Endothelial cell of umbilical vein (primary cell): ENCODE results near the gene ZNF23. TPM values are rescaled to one million over a fixed set of nuclear protein-coding genes. Genes with fewer than 3 reads are reported as not detected.

Experiments used
- BruUV-seq: library from RNA; stranded (reverse); fragments of 400-500 nt; replicated peaks from 2 replicates; lab custom pipeline; 2021; lab: Mats Ljungman, UMichigan
- CTCF ChIA-PET: fragments of 300-600, 350-600 bp; sonication (Branson Sonifier 250); formaldehyde crosslinking; loops from one replicate; lab custom pipeline; 2021; ENCODE audit warnings: antibody characterized with exemption, inconsistent platforms; lab: Charles Lee
- POLR2A ChIA-PET: fragments of 300-600, 350-600 bp; sonication (Branson Sonifier 250); formaldehyde crosslinking; loops from one replicate; lab custom pipeline; 2021; ENCODE audit warnings: antibody characterized with exemption, inconsistent platforms; lab: Charles Lee
- DNase-seq: peaks from one replicate; pipeline ENCODE4 v3.0.0-alpha.2; 2011; ENCODE audit warnings: low read depth, low spot score
- FAIRE-seq: peaks from 2 replicates; lab custom pipeline; 2011; peaks lifted over from hg19 to GRCh38; lab: Jason Lieb, UNC
- H2AFZ ChIP-seq: 2 replicates; pipeline ENCODE4 v1.6.0; 2012; ENCODE audit warnings: low read depth, low read length, control low read depth, inconsistent platforms
- H3K27ac ChIP-seq: 2 replicates; pipeline ENCODE4 v1.5.1; 2011; ENCODE audit warnings: low read depth, mild to moderate bottlenecking, control low read depth, low read length, moderate library complexity; ENCODE audit not compliant: insufficient read depth
- H3K27me3 ChIP-seq, 2 experiments: 2 replicates each; pipeline versions ENCODE4 v1.6.0 to v1.6.1; 2011; ENCODE audit warnings: low read length in 2 of 2, mixed read lengths in 1 of 2; ENCODE audit not compliant: control insufficient read depth in 2 of 2, insufficient read depth in 2 of 2
- H3K36me3 ChIP-seq, 2 experiments: 2 replicates in 1 of 2; 3 replicates in 1 of 2; pipeline ENCODE4 v1.5.1; 2011; ENCODE audit warnings: low read length in 2 of 2, mild to moderate bottlenecking in 1 of 2, moderate library complexity in 1 of 2; ENCODE audit not compliant: control insufficient read depth in 2 of 2, insufficient read depth in 2 of 2; ENCODE audit errors: extremely low read depth in 1 of 2
- H3K4me1 ChIP-seq: 3 replicates; pipeline ENCODE4 v1.5.1; 2011; ENCODE audit warnings: mild to moderate bottlenecking, low read length; ENCODE audit not compliant: control insufficient read depth, insufficient read depth; ENCODE audit errors: extremely low read depth
- H3K4me2 ChIP-seq: 2 replicates; pipeline ENCODE4 v1.6.1; 2011; ENCODE audit warnings: low read length, control low read depth, mixed read lengths; ENCODE audit not compliant: insufficient read depth
- H3K4me3 ChIP-seq, 3 experiments: fragments of 200-600 bp in 1 of 3; sonication (generic), shearing (Covaris generic) in 1 of 3; replicated peaks in 1 of 3; 2 replicates each; pipeline ENCODE4 v1.5.1; 2011 to 2016; ENCODE audit warnings: control low read depth in 3 of 3, low read length in 3 of 3, mild to moderate bottlenecking in 2 of 3, inconsistent platforms in 1 of 3, low read depth in 1 of 3, moderate library complexity in 1 of 3; ENCODE audit not compliant: insufficient read depth in 1 of 3
- H3K79me2 ChIP-seq: 2 replicates; pipeline ENCODE4 v1.6.0; 2012; ENCODE audit warnings: low read length, inconsistent platforms; ENCODE audit not compliant: control insufficient read depth, insufficient read depth
- H3K9ac ChIP-seq: replicated peaks from 2 replicates; pipeline ENCODE3; 2011; ENCODE audit warnings: low read length, control low read depth; ENCODE audit not compliant: insufficient read depth; ENCODE audit errors: extremely low read depth
- H3K9me1 ChIP-seq: replicated peaks from 3 replicates; pipeline ENCODE4 v1.6.0; 2011; ENCODE audit warnings: mild to moderate bottlenecking, low read length; ENCODE audit not compliant: control insufficient read depth, insufficient read depth; ENCODE audit errors: extremely low read depth
- H3K9me3 ChIP-seq: replicated peaks from 2 replicates; pipeline ENCODE4 v1.5.1; 2012; ENCODE audit warnings: low read length, inconsistent platforms; ENCODE audit not compliant: control insufficient read depth, insufficient read depth
- H4K20me1 ChIP-seq: replicated peaks from 2 replicates; pipeline ENCODE3; 2011; ENCODE audit warnings: mild to moderate bottlenecking, low read length; ENCODE audit not compliant: control insufficient read depth, insufficient read depth; ENCODE audit errors: extremely low read depth
- EZH2 ChIP-seq: IDR thresholded peaks from 2 replicates; pipeline ENCODE4 v1.6.1; 2012; ENCODE audit warnings: borderline replicate concordance, low read depth, mild to moderate bottlenecking, moderate library complexity, low read length, inconsistent platforms; ENCODE audit not compliant: severe bottlenecking
- FOS ChIP-seq: IDR thresholded peaks from 2 replicates; pipeline ENCODE4 v1.6.1; 2011; ENCODE audit warnings: mild to moderate bottlenecking, low read length, moderate library complexity, borderline replicate concordance; ENCODE audit not compliant: insufficient read depth
- GATA2 ChIP-seq: IDR thresholded peaks from 2 replicates; pipeline ENCODE4 v1.7.0; 2011; ENCODE audit warnings: low read depth, mild to moderate bottlenecking, moderate library complexity, mixed read lengths, low read length; ENCODE audit not compliant: insufficient read length, insufficient read depth
- JUN ChIP-seq: IDR thresholded peaks from 2 replicates; pipeline ENCODE4 v1.6.1; 2011; ENCODE audit warnings: borderline replicate concordance, low read depth; ENCODE audit not compliant: insufficient read length, insufficient read depth
- MYC ChIP-seq: IDR thresholded peaks from one replicate; pipeline ENCODE4 v1.6.1; 2011; ENCODE audit warnings: mild to moderate bottlenecking, low read depth, low read length
- POLR2A ChIP-seq: IDR thresholded peaks from 2 replicates; pipeline ENCODE4 v1.6.1; 2012; ENCODE audit warnings: low read depth, mild to moderate bottlenecking, control low read depth, low read length
- POLR2AphosphoS5 ChIP-seq: IDR thresholded peaks from 2 replicates; pipeline ENCODE4 v1.6.1; 2012; ENCODE audit warnings: low read depth, mild to moderate bottlenecking, control low read depth, low read length, moderate library complexity; ENCODE audit not compliant: insufficient read depth
- dilution Hi-C: fragments of 300-500 bp; cut with MboI; formaldehyde crosslinking; loops from one replicate; pipeline ENCODE4 v1.15.0; 2019; ENCODE audit warnings: low sequenced_read_pairs; ENCODE audit not compliant: extremely low pct_ligation_motif_present
- intact Hi-C: fragments of 100-400 bp; cut with micrococcal nuclease; formaldehyde crosslinking; loops from one replicate; pipeline ENCODE4 v1.10.0; 2022
- polyA plus RNA-seq, 4 experiments: library from polyadenylated mRNA; depleted of rRNA in 3 of 4; stranded (reverse) in 3 of 4; unstranded in 1 of 4; fragments of >200 nt; gene quantifications; 2 replicates each; pipeline versions ENCODE4 v1.2.1 to v1.2.3, GENCODE V29; 2011 to 2012; ENCODE audit warnings: missing spikeins in 1 of 4
- total RNA-seq: library from RNA; stranded (reverse); gene quantifications from 2 replicates; pipeline ENCODE4 v1.2.3, GENCODE V29; 2021
- TF ChIP-seq, protein P1 (sequence below): IDR thresholded peaks from 2 replicates; pipeline ENCODE4 v1.6.1; 2011; ENCODE audit not compliant: insufficient read depth, insufficient read length

The ZNF23 gene
- total and polyA plus RNA-seq, 2 donors (not counting 3 experiments of a cell fraction or from before 2014, with no cell fraction given), result 2.1 to 6.4 TPM

DNA sequence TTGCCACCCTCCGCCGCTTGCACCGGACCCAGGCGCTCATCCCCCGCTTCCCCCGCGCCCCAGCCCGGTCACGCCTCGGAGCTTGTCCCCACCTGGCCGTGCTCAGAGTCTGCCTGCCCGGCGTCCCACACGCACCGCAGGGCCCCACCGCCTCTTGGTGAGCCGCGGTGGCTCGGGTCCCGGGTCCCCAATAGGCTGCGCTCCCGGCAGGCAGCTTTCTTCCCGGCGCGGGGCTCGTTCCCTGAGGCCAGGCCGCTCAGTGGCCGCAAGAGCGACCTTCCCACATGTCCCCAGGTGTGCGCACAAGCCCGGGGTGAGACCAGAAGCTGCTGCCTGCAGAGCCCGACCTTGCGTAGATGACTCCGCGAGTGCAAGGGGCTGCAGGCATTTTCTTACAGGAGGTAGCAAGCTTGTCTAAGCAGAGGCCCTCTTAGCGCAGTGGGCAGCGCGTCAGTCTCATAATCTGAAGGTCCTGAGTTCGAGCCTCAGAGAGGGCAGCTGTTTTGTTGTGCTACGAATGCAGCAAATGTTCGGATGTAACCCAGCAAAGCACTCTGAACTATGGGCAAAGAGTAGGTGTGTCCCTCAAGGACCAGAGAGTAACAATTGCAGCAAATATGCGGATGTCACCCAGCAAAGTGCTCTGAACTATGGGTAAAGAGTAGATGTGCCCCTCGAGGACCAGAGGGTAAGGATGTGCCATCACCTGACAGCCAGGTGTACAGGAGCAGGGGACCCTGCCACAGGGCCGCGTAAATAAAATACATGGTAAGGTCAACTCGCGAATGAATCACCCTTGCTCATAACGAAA, 35.8 kb downstream of the ZNF23 start:
- H3K4me3 ChIP-seq, result peak overlapping the region; percentile 10 to 15 (median 13)
- POLR2A ChIA-PET, result no interaction called here
- H3K27ac ChIP-seq, result no peak overlapping the region
- H3K9me3 ChIP-seq, result no peaks in the 10 kb centered on the region
- CTCF ChIA-PET, result interaction anchor here (0.9 to 5.1 kb wide), 4 partner anchors 14 to 127 kb away, joined by 3 to 37 read pairs (median 4); no protein-coding TSS in a partner anchor
- DNase-seq (peak; percentile 61), FAIRE-seq (peak; percentile 88)
- H4K20me1 ChIP-seq, result no peaks in the 10 kb centered on the region
- no peaks in the 10 kb centered on the region for H3K79me2 ChIP-seq
- H2AFZ ChIP-seq, result peak overlapping the region; percentile 23
- H3K9me1 ChIP-seq, result no peaks in the 10 kb centered on the region
- TF ChIP-seq, protein P1, sequence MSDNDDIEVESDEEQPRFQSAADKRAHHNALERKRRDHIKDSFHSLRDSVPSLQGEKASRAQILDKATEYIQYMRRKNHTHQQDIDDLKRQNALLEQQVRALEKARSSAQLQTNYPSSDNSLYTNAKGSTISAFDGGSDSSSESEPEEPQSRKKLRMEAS, result no peak
- no peak for TF ChIP-seq FOS
- TF ChIP-seq POLR2A, result no peak
- TF ChIP-seq POLR2AphosphoS5, result no peak
- no peak for TF ChIP-seq EZH2
- no peak for TF ChIP-seq GATA2
- no peak for TF ChIP-seq MYC
- no peak for TF ChIP-seq JUN
- peaks cover 3 to 7% of the 10 kb centered on the region in 2 experiments for H3K27me3 ChIP-seq
- H3K4me2 ChIP-seq, result peak overlapping the region; percentile 20
- H3K4me1 ChIP-seq, result no peaks in the 10 kb centered on the region
- BruUV-seq, result TSS peak; percentile 100
- dilution Hi-C loops, result no loop called here
- no peak overlapping the region for H3K9ac ChIP-seq
- intact Hi-C loops, result no loop called here
- no peaks in the 10 kb centered on the region for H3K36me3 ChIP-seq
